H1 (cell line): ENCODE measurements around the gene PHLPP2. TPM values are rescaled to one million over a fixed set of nuclear protein-coding genes. Genes with fewer than 3 reads are reported as not detected.

Source experiments
- CTCF ChIA-PET: fragments of 300-600 bp; sonication (Branson Sonifier 250); formaldehyde crosslinking; loops from one replicate; lab custom pipeline; 2021; ENCODE audit not compliant: partially characterized antibody; lab: Charles Lee
- POLR2A ChIA-PET: fragments of 300-600 bp; sonication (Branson Sonifier 250); formaldehyde crosslinking; loops from one replicate; lab custom pipeline; 2021; ENCODE audit warnings: inconsistent platforms; ENCODE audit not compliant: partially characterized antibody; lab: Charles Lee
- DNase-seq, 2 experiments: peaks; one replicate each; pipeline versions ENCODE4 v3.0.0 to v3.0.0-alpha.2; 2010 to 2022; ENCODE audit warnings: low spot score in 2 of 2, low read depth in 1 of 2, mixed read lengths in 1 of 2
- FAIRE-seq: peaks from 2 replicates; lab custom pipeline; 2011; peaks lifted over from hg19 to GRCh38; lab: Jason Lieb, UNC
- H2AFZ ChIP-seq: 2 replicates; pipeline ENCODE4 v1.8.1; 2012; ENCODE audit warnings: low read length, inconsistent platforms
- H2AK5ac ChIP-seq: 2 replicates; pipeline ENCODE4 v1.6.1; 2013; ENCODE audit warnings: low read depth, low read length
- H2BK120ac ChIP-seq: replicated peaks from 2 replicates; pipeline ENCODE3; 2013; ENCODE audit warnings: low read depth, low read length, inconsistent platforms
- H2BK12ac ChIP-seq: 2 replicates; pipeline ENCODE4 v1.6.1; 2013; ENCODE audit warnings: low read depth, low read length
- H2BK15ac ChIP-seq: 2 replicates; pipeline ENCODE4 v1.6.1; 2013; ENCODE audit warnings: low read length
- H2BK20ac ChIP-seq: 2 replicates; pipeline ENCODE4 v1.6.1; 2013; ENCODE audit warnings: low read length
- H2BK5ac ChIP-seq: 2 replicates; pipeline ENCODE4 v1.6.1; 2013; ENCODE audit warnings: low read depth, low read length
- H3K14ac ChIP-seq: 2 replicates; pipeline ENCODE4 v1.6.1; 2013; ENCODE audit warnings: inconsistent platforms; ENCODE audit not compliant: insufficient read length
- H3K18ac ChIP-seq: 2 replicates; pipeline ENCODE4 v1.6.1; 2013; ENCODE audit warnings: low read length; ENCODE audit errors: extremely low read depth
- H3K23ac ChIP-seq: 2 replicates; pipeline ENCODE4 v1.6.1; 2013; ENCODE audit warnings: inconsistent platforms; ENCODE audit not compliant: insufficient read length
- H3K23me2 ChIP-seq: 2 replicates; pipeline ENCODE4 v1.6.1; 2013; ENCODE audit warnings: low read depth, low read length
- H3K27ac ChIP-seq: 2 replicates; pipeline ENCODE4 v1.6.1; 2011; ENCODE audit warnings: low read depth, low read length, inconsistent platforms
- H3K27me3 ChIP-seq, 4 experiments: replicated peaks in 1 of 4; 1 replicate in 1 of 4; 2 replicates in 3 of 4; pipeline versions ENCODE4 v1.6.1 to v1.8.1; 2011 to 2013; ENCODE audit warnings: low read length in 3 of 4, mild to moderate bottlenecking in 3 of 4, inconsistent platforms in 2 of 4, mixed read lengths in 2 of 4, moderate library complexity in 1 of 4; ENCODE audit not compliant: control insufficient read depth in 3 of 4, insufficient read depth in 3 of 4; ENCODE audit errors: extremely low read depth in 1 of 4
- H3K36me3 ChIP-seq, 4 experiments: 2 replicates each; pipeline versions ENCODE4 v1.6.1 to v1.8.1; 2011 to 2013; ENCODE audit warnings: mild to moderate bottlenecking in 4 of 4, low read length in 3 of 4, moderate library complexity in 2 of 4, control low read depth in 1 of 4, inconsistent platforms in 1 of 4; ENCODE audit not compliant: insufficient read depth in 4 of 4, control insufficient read depth in 2 of 4
- H3K4ac ChIP-seq: replicated peaks from 2 replicates; pipeline ENCODE3; 2013; ENCODE audit warnings: low read length, low read depth, mixed read lengths, inconsistent platforms; ENCODE audit not compliant: insufficient read length
- H3K4me1 ChIP-seq, 4 experiments: replicated peaks in 1 of 4; 1 replicate in 1 of 4; 2 replicates in 3 of 4; pipeline versions ENCODE4 v1.6.1 to v1.8.1; 2011 to 2013; ENCODE audit warnings: low read length in 3 of 4, inconsistent platforms in 2 of 4, mixed read lengths in 1 of 4; ENCODE audit not compliant: insufficient read depth in 4 of 4, control insufficient read depth in 3 of 4
- H3K4me2 ChIP-seq, 2 experiments: 2 replicates each; pipeline versions ENCODE4 v1.6.1 to v1.8.1; 2011 to 2013; ENCODE audit warnings: low read depth in 2 of 2, low read length in 2 of 2, control low read depth in 1 of 2, inconsistent platforms in 1 of 2, mild to moderate bottlenecking in 1 of 2; ENCODE audit not compliant: insufficient read depth in 1 of 2
- H3K4me3 ChIP-seq, 4 experiments: fragments of 200-600, 300-600 bp in 1 of 4; sonication (generic), shearing (Covaris generic), sonication (Bioruptor Twin) in 1 of 4; 2 replicates each; pipeline versions ENCODE4 v1.5.1 to v1.8.1; 2011 to 2016; ENCODE audit warnings: low read length in 4 of 4, low read depth in 3 of 4, control low read depth in 2 of 4, inconsistent platforms in 2 of 4, mild to moderate bottlenecking in 2 of 4, mixed read lengths in 1 of 4, moderate library complexity in 1 of 4; ENCODE audit not compliant: insufficient read depth in 2 of 4; ENCODE audit errors: extremely low read depth in 1 of 4
- H3K56ac ChIP-seq: replicated peaks from 2 replicates; pipeline ENCODE3; 2013; ENCODE audit warnings: low read depth, mild to moderate bottlenecking, mixed read lengths, low read length, inconsistent platforms; ENCODE audit not compliant: insufficient read length
- H3K79me1 ChIP-seq: 2 replicates; pipeline ENCODE4 v1.6.1; 2013; ENCODE audit warnings: low read depth, low read length, control low read depth
- H3K79me2 ChIP-seq, 2 experiments: 2 replicates each; pipeline versions ENCODE4 v1.6.1 to v1.8.1; 2012 to 2013; ENCODE audit warnings: low read length in 2 of 2, mild to moderate bottlenecking in 2 of 2, inconsistent platforms in 1 of 2; ENCODE audit not compliant: insufficient read depth in 2 of 2, control insufficient read depth in 1 of 2
- H3K9ac ChIP-seq, 4 experiments: replicated peaks in 1 of 4; 1 replicate in 1 of 4; 2 replicates in 3 of 4; pipeline versions ENCODE4 v1.6.1 to v1.8.1; 2011 to 2013; ENCODE audit warnings: low read depth in 3 of 4, low read length in 3 of 4, control low read depth in 2 of 4, mild to moderate bottlenecking in 2 of 4, moderate library complexity in 2 of 4, inconsistent platforms in 1 of 4; ENCODE audit errors: extremely low read depth in 1 of 4
- H3K9me3 ChIP-seq, 2 experiments: 2 replicates each; pipeline versions ENCODE4 v1.6.1 to v1.8.1; 2012 to 2013; ENCODE audit warnings: mild to moderate bottlenecking in 2 of 2, moderate library complexity in 2 of 2, control low read depth in 1 of 2, inconsistent platforms in 1 of 2, low read depth in 1 of 2, low read length in 1 of 2, mixed read lengths in 1 of 2; ENCODE audit not compliant: insufficient read depth in 2 of 2
- H4K20me1 ChIP-seq, 2 experiments: replicated peaks in 1 of 2; 2 replicates each; pipeline versions ENCODE3 to v1.8.1; 2011 to 2013; ENCODE audit warnings: inconsistent platforms in 2 of 2, low read length in 2 of 2, mild to moderate bottlenecking in 1 of 2; ENCODE audit not compliant: insufficient read depth in 2 of 2, control insufficient read depth in 1 of 2
- H4K5ac ChIP-seq: 2 replicates; pipeline ENCODE4 v1.6.1; 2013; ENCODE audit warnings: low read length, low read depth, mixed read lengths, inconsistent platforms; ENCODE audit not compliant: insufficient read length
- H4K8ac ChIP-seq: 2 replicates; pipeline ENCODE4 v1.8.0; 2013; ENCODE audit warnings: mild to moderate bottlenecking, moderate library complexity, low read length, inconsistent platforms; ENCODE audit not compliant: insufficient read depth; ENCODE audit errors: extremely low read depth
- H4K91ac ChIP-seq: replicated peaks from 2 replicates; pipeline ENCODE3; 2013; ENCODE audit warnings: low read length, mixed read lengths, inconsistent platforms; ENCODE audit not compliant: insufficient read length
- BCL11A ChIP-seq, 2 experiments: IDR thresholded peaks; one replicate each; pipeline ENCODE4 v1.6.1; 2011; ENCODE audit warnings: low read depth in 2 of 2, low read length in 2 of 2, mild to moderate bottlenecking in 2 of 2
- CBX5 ChIP-seq: fragments of 300-800, 300-1000 bp; sonication (generic); IDR thresholded peaks from 2 replicates; pipeline ENCODE4 v1.7.1; 2016; ENCODE audit warnings: antibody characterized with exemption, low read length, low read depth
- CHD2 ChIP-seq: IDR thresholded peaks from 2 replicates; pipeline ENCODE4 v1.6.1; 2012; ENCODE audit warnings: low read length, improper control_type of control experiment
- CTBP2 ChIP-seq: IDR thresholded peaks from 2 replicates; pipeline ENCODE4 v1.7.0; 2011; ENCODE audit warnings: borderline replicate concordance, mild to moderate bottlenecking, moderate library complexity, mixed read lengths, low read length; ENCODE audit not compliant: insufficient read depth, insufficient read length
- E2F6 ChIP-seq: IDR thresholded peaks from 2 replicates; pipeline ENCODE4 v1.6.1; 2012; ENCODE audit warnings: inconsistent platforms
- EZH2 ChIP-seq: fragments of 200-600 bp; sonication (generic); IDR thresholded peaks from 2 replicates; pipeline ENCODE4 v1.7.1; 2012; ENCODE audit warnings: low read depth, mild to moderate bottlenecking, moderate library complexity, low read length, inconsistent platforms; ENCODE audit not compliant: severe bottlenecking
- GABPA ChIP-seq: IDR thresholded peaks from 2 replicates; pipeline ENCODE4 v1.6.1; 2011; ENCODE audit warnings: mild to moderate bottlenecking, low read length, moderate library complexity, borderline replicate concordance; ENCODE audit not compliant: insufficient read depth
- HDAC6 ChIP-seq: IDR thresholded peaks from one replicate; pipeline ENCODE4 v1.7.1; 2012; ENCODE audit warnings: low read depth, mild to moderate bottlenecking, inconsistent platforms, low read length, moderate library complexity
- KDM4A ChIP-seq: IDR thresholded peaks from one replicate; pipeline ENCODE4 v1.7.1; 2012; ENCODE audit warnings: low read depth, mild to moderate bottlenecking, moderate library complexity, low read length, inconsistent platforms; ENCODE audit not compliant: severe bottlenecking
- KDM5A ChIP-seq: fragments of 200-600 bp; IDR thresholded peaks from 2 replicates; pipeline ENCODE4 v1.7.1; 2012; ENCODE audit warnings: mild to moderate bottlenecking, low read length, inconsistent platforms, mixed read lengths
- NANOG ChIP-seq: IDR thresholded peaks from 2 replicates; pipeline ENCODE4 v1.6.1; 2011; ENCODE audit warnings: low read length, low read depth, mild to moderate bottlenecking, inconsistent platforms; ENCODE audit not compliant: insufficient read depth, poor library complexity, severe bottlenecking
- SP4 ChIP-seq: IDR thresholded peaks from 2 replicates; pipeline ENCODE4 v1.6.1; 2012; ENCODE audit warnings: low read length, inconsistent platforms
- SUZ12 ChIP-seq: fragments of 200-600 bp; sonication (generic); IDR thresholded peaks from 2 replicates; pipeline ENCODE4 v1.6.1; 2012; ENCODE audit warnings: mild to moderate bottlenecking, inconsistent platforms, low read length, moderate library complexity, mixed read lengths
- WGBS, 2 experiments: shearing (Covaris generic) in 1 of 2; methylation state at CpG; one replicate each; pipeline versions ENCODE4 v1.1.6 to v1.1.7; 2013 to 2015; ENCODE audit warnings: low lambda C conversion rate in 2 of 2, mixed read lengths in 2 of 2, inconsistent platforms in 1 of 2, low coverage in 1 of 2, missing lambda C conversion rate in 1 of 2; ENCODE audit not compliant: insufficient replicate concordance in 2 of 2, insufficient coverage in 1 of 2, insufficient read length in 1 of 2; ENCODE audit errors: extremely low coverage in 1 of 2, missing lambda C conversion rate in 1 of 2; 5-methylcytosine and 5-hydroxymethylcytosine counted together
- polyA plus RNA-seq, 7 experiments: library from polyadenylated mRNA; depleted of rRNA in 3 of 7; stranded (reverse) in 5 of 7; unstranded in 2 of 7; fragments of >200 nt in 5 of 7; fragments of 200-250 nt in 2 of 7; gene quantifications; 1 replicate in 5 of 7; 2 replicates in 1 of 7; 4 replicates in 1 of 7; pipeline versions ENCODE4 v1.2.1 to v1.2.3, GENCODE V29; 2011 to 2013; ENCODE audit warnings: missing spikeins in 2 of 7, mixed read lengths in 2 of 7
- total RNA-seq: library from RNA; stranded (reverse); fragmentation: NEBNext Ultra II Directional; extraction: Animal tissue kit (Norgen Biotek cat#: 25700); gene quantifications from 2 replicates; pipeline ENCODE4 v1.2.1, GENCODE V29; 2021

PHLPP2 gene
- total and polyA plus RNA-seq, 2 of the 8 experiments (the other 6 are each of a cell fraction or from before 2014, with no cell fraction given), result 7.3 to 12.9 TPM

GRCh38 chr16:71630808-71631207 lies 93.7 kb downstream of the PHLPP2 start:
- Histone ChIP-seq H3K18ac (no peak overlapping the region), H3K4me2 (no peak overlapping the region), H3K23me2 (peaks cover under 1% of the 10 kb centered on the region), H3K79me1 (no peaks in the 10 kb centered on the region; the same call in none of the 2 replicates), H3K23ac (no peak overlapping the region), H4K91ac (no peak overlapping the region), H2BK5ac (no peak overlapping the region), H2BK15ac (no peak overlapping the region), H4K5ac (no peak overlapping the region), H3K56ac (no peak overlapping the region), H3K14ac (no peak overlapping the region), H2BK20ac (no peak overlapping the region), H3K4me1 (peaks cover 0 to 12% (median 6%) of the 10 kb centered on the region in 4 experiments; a peak in 6 of 7 replicates), H3K36me3 (peaks cover 2 to 47% (median 13%) of the 10 kb centered on the region in 4 experiments; a peak in 7 of 8 replicates), H3K4ac (no peak overlapping the region), H3K27me3 (no peaks in the 10 kb centered on the region), H3K9ac (no peak overlapping the region), H3K79me2 (peaks cover 0 to 21% of the 10 kb centered on the region in 2 experiments; a peak in 2 of 4 replicates), H2AK5ac (no peak overlapping the region), H3K27ac (no peak overlapping the region), H2AFZ (no peak overlapping the region), H2BK120ac (no peak overlapping the region), H4K20me1 (peaks cover 0 to 1% of the 10 kb centered on the region in 2 experiments), H4K8ac (no peak overlapping the region), H2BK12ac (no peak overlapping the region), H3K4me3 (no peak overlapping the region), H3K9me3 (no peaks in the 10 kb centered on the region)
- 91% methylated on average over 4 of the region's 4 CpGs; no CpG with 5 or more reads in 1 of the 2 experiments for WGBS, 2 experiments
- no peak for DNase-seq
- no peak for FAIRE-seq
- CTCF ChIA-PET, result interaction anchor here (0.8 to 2.5 kb wide), 3 partner anchors 14 to 20 kb away, joined by 4 to 9 read pairs (median 6); no protein-coding TSS in a partner anchor
- POLR2A ChIA-PET, result interaction anchor here (1.8 kb wide), 1 partner anchor 11 kb away, joined by 8 read pairs; no protein-coding TSS in a partner anchor
- TF ChIP-seq E2F6 (no peak), GABPA (no peak), KDM5A (no peak), KDM4A (no peak), CHD2 (no peak), NANOG (no peak), SUZ12 (no peak), CTBP2 (no peak), SP4 (no peak), EZH2 (no peak), CBX5 (no peak), BCL11A (IDR thresholded peaks at IDR 0.05; ENCODE audit: low read depth in 2 of 2, low read length in 2 of 2) (no peak), HDAC6 (no peak)
